CD14-positive monocyte (primary cell): ENCODE measurements around the gene AFG1L. TPM values are rescaled to one million over a fixed set of nuclear protein-coding genes. Genes with fewer than 3 reads are reported as not detected.

Experiments used
- DNase-seq, 3 donors: peaks; one replicate each; pipeline ENCODE4 v3.0.0-alpha.2; 2011 to 2022
- H2AFZ ChIP-seq: 2 replicates; pipeline ENCODE4 v1.6.0; 2012; ENCODE audit warnings: mild to moderate bottlenecking, low read depth, low read length, inconsistent platforms; ENCODE audit not compliant: insufficient read depth, poor library complexity, severe bottlenecking
- H3K27ac ChIP-seq, 2 donors: 1 replicate in 1 of 2; 2 replicates in 1 of 2; pipeline ENCODE4 v1.5.1; 2012 to 2013; ENCODE audit warnings: low read length in 2 of 2, control low read depth in 1 of 2, inconsistent platforms in 1 of 2, low read depth in 1 of 2, mild to moderate bottlenecking in 1 of 2
- H3K27me3 ChIP-seq, 2 donors: one replicate each; pipeline versions ENCODE4 v1.6.0 to v1.6.1; 2011 to 2013; ENCODE audit warnings: low read length in 2 of 2; ENCODE audit not compliant: control insufficient read depth in 2 of 2, insufficient read depth in 2 of 2
- H3K36me3 ChIP-seq, 2 donors: replicated peaks in 1 of 2; 1 replicate in 1 of 2; 2 replicates in 1 of 2; pipeline versions ENCODE4 v1.5.1 to v1.6.1; 2012 to 2013; ENCODE audit warnings: low read length in 2 of 2, control low read depth in 1 of 2, inconsistent platforms in 1 of 2, mild to moderate bottlenecking in 1 of 2; ENCODE audit not compliant: insufficient read depth in 2 of 2, control insufficient read depth in 1 of 2
- H3K4me1 ChIP-seq, 2 donors: 1 replicate in 1 of 2; 2 replicates in 1 of 2; pipeline versions ENCODE4 v1.5.1 to v1.6.1; 2012 to 2013; ENCODE audit warnings: low read length in 2 of 2, control low read depth in 1 of 2, inconsistent platforms in 1 of 2, mild to moderate bottlenecking in 1 of 2, moderate library complexity in 1 of 2; ENCODE audit not compliant: insufficient read depth in 2 of 2, control insufficient read depth in 1 of 2
- H3K4me2 ChIP-seq: replicated peaks from 2 replicates; pipeline ENCODE3; 2012; ENCODE audit warnings: low read length, moderate library complexity, mild to moderate bottlenecking; ENCODE audit not compliant: poor library complexity, severe bottlenecking; ENCODE audit errors: extremely low read depth
- H3K4me3 ChIP-seq, 3 experiments: fragments of 200-600 bp in 1 of 3; sonication (generic) in 1 of 3; replicated peaks in 1 of 3; 1 replicate in 2 of 3; 2 replicates in 1 of 3; pipeline ENCODE4 v1.5.1; 2011 to 2013; ENCODE audit warnings: low read length in 3 of 3, mild to moderate bottlenecking in 3 of 3, control low read depth in 2 of 3, low read depth in 2 of 3, inconsistent platforms in 1 of 3, moderate library complexity in 1 of 3
- H3K79me2 ChIP-seq: 2 replicates; pipeline ENCODE4 v1.6.0; 2012; ENCODE audit warnings: mild to moderate bottlenecking, control low read depth, inconsistent platforms, low read length, moderate library complexity; ENCODE audit not compliant: insufficient read depth
- H3K9ac ChIP-seq: 2 replicates; pipeline ENCODE4 v1.6.0; 2017; ENCODE audit warnings: low read length, mild to moderate bottlenecking; ENCODE audit not compliant: insufficient read depth, poor library complexity, severe bottlenecking
- H3K9me3 ChIP-seq, 2 donors: replicated peaks in 1 of 2; 1 replicate in 1 of 2; 2 replicates in 1 of 2; pipeline versions ENCODE4 v1.5.1 to v1.6.1; 2012 to 2013; ENCODE audit warnings: low read length in 2 of 2, control low read depth in 1 of 2; ENCODE audit not compliant: control insufficient read depth in 1 of 2, insufficient read depth in 1 of 2
- H4K20me1 ChIP-seq: 2 replicates; pipeline ENCODE4 v1.6.0; 2012; ENCODE audit warnings: mild to moderate bottlenecking, low read length, control low read depth, moderate library complexity; ENCODE audit not compliant: insufficient read depth
- H3K27ac Mint-ChIP-seq, 7 donors: one replicate each; pipeline ENCODE4 v1.8.0; 2020; ENCODE audit warnings: mild to moderate bottlenecking in 7 of 7, mixed read lengths in 7 of 7, moderate library complexity in 6 of 7, inconsistent platforms in 2 of 7
- H3K27me3 Mint-ChIP-seq, 3 donors: one replicate each; pipeline ENCODE4 v1.8.0; 2021 to 2022; ENCODE audit warnings: low read depth in 3 of 3, mild to moderate bottlenecking in 3 of 3, mixed read lengths in 3 of 3, moderate library complexity in 3 of 3, inconsistent platforms in 1 of 3
- H3K36me3 Mint-ChIP-seq, 2 donors: one replicate each; pipeline ENCODE4 v1.8.0; 2020; ENCODE audit warnings: mixed read lengths in 2 of 2, inconsistent platforms in 1 of 2, mild to moderate bottlenecking in 1 of 2
- H3K4me1 Mint-ChIP-seq: one replicate; pipeline ENCODE4 v1.8.0; 2020; ENCODE audit warnings: mild to moderate bottlenecking, mixed read lengths
- H3K4me3 Mint-ChIP-seq, 2 donors: one replicate each; pipeline ENCODE4 v1.8.0; 2020; ENCODE audit warnings: mild to moderate bottlenecking in 2 of 2, mixed read lengths in 2 of 2, moderate library complexity in 1 of 2
- H3K9me3 Mint-ChIP-seq, 7 donors: one replicate each; pipeline ENCODE4 v1.8.0; 2020 to 2022; ENCODE audit warnings: mixed read lengths in 7 of 7, mild to moderate bottlenecking in 6 of 7, moderate library complexity in 6 of 7, inconsistent platforms in 2 of 7
- WGBS: methylation state at CpG from one replicate; pipeline ENCODE4 v1.1.5; 2013; ENCODE audit warnings: missing lambda C conversion rate; ENCODE audit not compliant: insufficient coverage; 5-methylcytosine and 5-hydroxymethylcytosine counted together
- intact Hi-C, 2 donors: fragments of 100-400 bp; cut with micrococcal nuclease; formaldehyde crosslinking; loops; one replicate each; pipeline versions ENCODE4 v1.15.0 to v1.15.1; 2023
- polyA plus RNA-seq, 3 donors: library from polyadenylated mRNA; depleted of rRNA in 1 of 3; unstranded in 2 of 3; stranded (reverse) in 1 of 3; fragments of 300-500 nt in 2 of 3; fragments of >200 nt in 1 of 3; fragmentation: Illumina TruSeq in 2 of 3; gene quantifications; 1 replicate in 2 of 3; 2 replicates in 1 of 3; pipeline ENCODE4 v1.2.3, GENCODE V29; 2012 to 2021
- TF ChIP-seq, protein P1 (sequence below): fragments of 200-600 bp; IDR thresholded peaks from one replicate; pipeline ENCODE4 v1.8.0; 2022; ENCODE audit warnings: antibody characterized with exemption, mild to moderate bottlenecking

Gene AFG1L
- polyA plus RNA-seq, 3 donors, result 0.95 to 2.8 (median 2.7) TPM

- Histone ChIP-seq H3K36me3 (peaks cover 23 to 39% of the 10 kb centered on the region in 2 donors), H3K4me1 (peaks cover 54 to 57% of the 10 kb centered on the region in 2 donors), H3K9me3 (no peaks in the 10 kb centered on the region), H3K27me3 (no peaks in the 10 kb centered on the region), H4K20me1 (peaks cover 95% of the 10 kb centered on the region), H3K4me2 (peak overlapping the region; percentile 37), H3K27ac (peak overlapping the region in 1 of 2 donors; percentile 61), H3K79me2 (peaks cover 87% of the 10 kb centered on the region), H2AFZ (no peak overlapping the region), H3K9ac (no peak overlapping the region), H3K4me3 (peak overlapping the region in 1 of 3 experiments; percentile 5)
- H3K4me3 Mint-ChIP-seq, result peak overlapping the region in 1 of 2 donors; percentile 27
- TF ChIP-seq, protein P1, sequence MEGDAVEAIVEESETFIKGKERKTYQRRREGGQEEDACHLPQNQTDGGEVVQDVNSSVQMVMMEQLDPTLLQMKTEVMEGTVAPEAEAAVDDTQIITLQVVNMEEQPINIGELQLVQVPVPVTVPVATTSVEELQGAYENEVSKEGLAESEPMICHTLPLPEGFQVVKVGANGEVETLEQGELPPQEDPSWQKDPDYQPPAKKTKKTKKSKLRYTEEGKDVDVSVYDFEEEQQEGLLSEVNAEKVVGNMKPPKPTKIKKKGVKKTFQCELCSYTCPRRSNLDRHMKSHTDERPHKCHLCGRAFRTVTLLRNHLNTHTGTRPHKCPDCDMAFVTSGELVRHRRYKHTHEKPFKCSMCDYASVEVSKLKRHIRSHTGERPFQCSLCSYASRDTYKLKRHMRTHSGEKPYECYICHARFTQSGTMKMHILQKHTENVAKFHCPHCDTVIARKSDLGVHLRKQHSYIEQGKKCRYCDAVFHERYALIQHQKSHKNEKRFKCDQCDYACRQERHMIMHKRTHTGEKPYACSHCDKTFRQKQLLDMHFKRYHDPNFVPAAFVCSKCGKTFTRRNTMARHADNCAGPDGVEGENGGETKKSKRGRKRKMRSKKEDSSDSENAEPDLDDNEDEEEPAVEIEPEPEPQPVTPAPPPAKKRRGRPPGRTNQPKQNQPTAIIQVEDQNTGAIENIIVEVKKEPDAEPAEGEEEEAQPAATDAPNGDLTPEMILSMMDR, result no peak
- H3K36me3 Mint-ChIP-seq, result peaks cover 56 to 72% of the 10 kb centered on the region in 2 donors
- H3K4me1 Mint-ChIP-seq, result peaks cover 67% of the 10 kb centered on the region
- H3K27ac Mint-ChIP-seq, result peak overlapping the region; percentile 14 to 97 (median 82)
- peak; percentile 22 to 52 (median 28) for DNase-seq
- no peaks in the 10 kb centered on the region for H3K9me3 Mint-ChIP-seq
- peaks cover 0 to 6% (median 3%) of the 10 kb centered on the region in 3 donors for H3K27me3 Mint-ChIP-seq
- WGBS, result no CpG with 5 or more reads among the region's 3 CpGs
- intact Hi-C loops, result loop anchor here (5.0 to 10.0 kb wide), 2 partner anchors 56 to 399 kb away; no protein-coding TSS in a partner anchor
These were observed 273.9 kb downstream of the AFG1L start for GRCh38 chr6:108568551-108569305.

DNA sequence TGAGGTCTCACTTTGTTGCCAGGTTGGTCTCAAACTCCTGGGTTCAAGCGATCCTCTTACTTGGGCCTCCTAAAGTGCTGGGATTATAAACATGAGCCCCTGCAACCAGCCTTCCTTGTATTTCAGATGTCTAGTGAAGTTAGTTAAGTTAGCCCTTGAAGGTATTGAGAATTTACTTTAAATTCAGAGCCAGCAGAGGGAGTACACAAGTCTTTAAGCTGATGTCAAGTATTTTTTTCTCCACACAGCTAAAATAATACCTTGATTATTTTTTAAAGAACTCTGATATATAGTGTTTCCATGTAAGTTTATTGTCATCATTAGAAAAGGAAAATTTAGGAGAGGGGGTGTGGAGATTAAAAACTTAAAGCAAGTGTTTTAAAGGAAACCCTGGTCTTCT is 275.7 kb downstream of the AFG1L start:
- H3K27ac ChIP-seq, result no peak overlapping the region
- intact Hi-C loops, result no loop called here
- no peak overlapping the region for H3K9ac ChIP-seq
- no peak overlapping the region for H3K4me2 ChIP-seq
- H3K27me3 ChIP-seq, result no peaks in the 10 kb centered on the region
- TF ChIP-seq, protein P1, result no peak
- peaks cover 39 to 43% of the 10 kb centered on the region in 2 donors for H3K4me1 ChIP-seq
- no peak overlapping the region for H2AFZ ChIP-seq
- no peak overlapping the region for H3K4me3 ChIP-seq
- Mint-ChIP-seq H3K9me3 (no peaks in the 10 kb centered on the region), H3K36me3 (peaks cover 63 to 78% of the 10 kb centered on the region in 2 donors), H3K4me1 (peaks cover 63% of the 10 kb centered on the region), H3K27ac (peak overlapping the region in 4 of 7 donors; percentile 6 to 69 (median 37)), H3K4me3 (no peak overlapping the region), H3K27me3 (peaks cover 0 to 3% (median 3%) of the 10 kb centered on the region in 3 donors)
- peaks cover 95% of the 10 kb centered on the region for H4K20me1 ChIP-seq
- no CpG with 5 or more reads among the region's 1 CpG for WGBS
- no peaks in the 10 kb centered on the region for H3K9me3 ChIP-seq
- peaks cover 23 to 43% of the 10 kb centered on the region in 2 donors for H3K36me3 ChIP-seq
- no peak for DNase-seq
- H3K79me2 ChIP-seq, result peaks cover 91% of the 10 kb centered on the region
